Endothelial cell of umbilical vein (primary cell): ENCODE results near the gene REPS2. TPM values are rescaled to one million over a fixed set of nuclear protein-coding genes. Genes with fewer than 3 reads are reported as not detected.

Source experiments
- BruUV-seq: library from RNA; stranded (reverse); fragments of 400-500 nt; replicated peaks from 2 replicates; lab custom pipeline; 2021; lab: Mats Ljungman, UMichigan
- CTCF ChIA-PET: fragments of 300-600, 350-600 bp; sonication (Branson Sonifier 250); formaldehyde crosslinking; loops from one replicate; lab custom pipeline; 2021; ENCODE audit warnings: antibody characterized with exemption, inconsistent platforms; lab: Charles Lee
- POLR2A ChIA-PET: fragments of 300-600, 350-600 bp; sonication (Branson Sonifier 250); formaldehyde crosslinking; loops from one replicate; lab custom pipeline; 2021; ENCODE audit warnings: antibody characterized with exemption, inconsistent platforms; lab: Charles Lee
- DNase-seq: peaks from one replicate; pipeline ENCODE4 v3.0.0-alpha.2; 2011; ENCODE audit warnings: low read depth, low spot score
- FAIRE-seq: peaks from 2 replicates; lab custom pipeline; 2011; peaks lifted over from hg19 to GRCh38; lab: Jason Lieb, UNC
- H2AFZ ChIP-seq: 2 replicates; pipeline ENCODE4 v1.6.0; 2012; ENCODE audit warnings: low read depth, low read length, control low read depth, inconsistent platforms
- H3K27ac ChIP-seq: 2 replicates; pipeline ENCODE4 v1.5.1; 2011; ENCODE audit warnings: low read depth, mild to moderate bottlenecking, control low read depth, low read length, moderate library complexity; ENCODE audit not compliant: insufficient read depth
- H3K27me3 ChIP-seq, 2 experiments: 2 replicates each; pipeline versions ENCODE4 v1.6.0 to v1.6.1; 2011; ENCODE audit warnings: low read length in 2 of 2, mixed read lengths in 1 of 2; ENCODE audit not compliant: control insufficient read depth in 2 of 2, insufficient read depth in 2 of 2
- H3K36me3 ChIP-seq, 2 experiments: 2 replicates in 1 of 2; 3 replicates in 1 of 2; pipeline ENCODE4 v1.5.1; 2011; ENCODE audit warnings: low read length in 2 of 2, mild to moderate bottlenecking in 1 of 2, moderate library complexity in 1 of 2; ENCODE audit not compliant: control insufficient read depth in 2 of 2, insufficient read depth in 2 of 2; ENCODE audit errors: extremely low read depth in 1 of 2
- H3K4me1 ChIP-seq: 3 replicates; pipeline ENCODE4 v1.5.1; 2011; ENCODE audit warnings: mild to moderate bottlenecking, low read length; ENCODE audit not compliant: control insufficient read depth, insufficient read depth; ENCODE audit errors: extremely low read depth
- H3K4me2 ChIP-seq: 2 replicates; pipeline ENCODE4 v1.6.1; 2011; ENCODE audit warnings: low read length, control low read depth, mixed read lengths; ENCODE audit not compliant: insufficient read depth
- H3K4me3 ChIP-seq, 3 experiments: fragments of 200-600 bp in 1 of 3; sonication (generic), shearing (Covaris generic) in 1 of 3; replicated peaks in 1 of 3; 2 replicates each; pipeline ENCODE4 v1.5.1; 2011 to 2016; ENCODE audit warnings: control low read depth in 3 of 3, low read length in 3 of 3, mild to moderate bottlenecking in 2 of 3, inconsistent platforms in 1 of 3, low read depth in 1 of 3, moderate library complexity in 1 of 3; ENCODE audit not compliant: insufficient read depth in 1 of 3
- H3K79me2 ChIP-seq: 2 replicates; pipeline ENCODE4 v1.6.0; 2012; ENCODE audit warnings: low read length, inconsistent platforms; ENCODE audit not compliant: control insufficient read depth, insufficient read depth
- H3K9ac ChIP-seq: replicated peaks from 2 replicates; pipeline ENCODE3; 2011; ENCODE audit warnings: low read length, control low read depth; ENCODE audit not compliant: insufficient read depth; ENCODE audit errors: extremely low read depth
- H3K9me1 ChIP-seq: replicated peaks from 3 replicates; pipeline ENCODE4 v1.6.0; 2011; ENCODE audit warnings: mild to moderate bottlenecking, low read length; ENCODE audit not compliant: control insufficient read depth, insufficient read depth; ENCODE audit errors: extremely low read depth
- H3K9me3 ChIP-seq: replicated peaks from 2 replicates; pipeline ENCODE4 v1.5.1; 2012; ENCODE audit warnings: low read length, inconsistent platforms; ENCODE audit not compliant: control insufficient read depth, insufficient read depth
- H4K20me1 ChIP-seq: replicated peaks from 2 replicates; pipeline ENCODE3; 2011; ENCODE audit warnings: mild to moderate bottlenecking, low read length; ENCODE audit not compliant: control insufficient read depth, insufficient read depth; ENCODE audit errors: extremely low read depth
- CTCF ChIP-seq, 2 donors: IDR thresholded peaks; 1 replicate in 1 of 2; 2 replicates in 1 of 2; pipeline ENCODE4 v1.5.1; 2011; ENCODE audit warnings: low read length in 2 of 2, mild to moderate bottlenecking in 2 of 2, moderate library complexity in 2 of 2, control low read depth in 1 of 2, inconsistent platforms in 1 of 2, low read depth in 1 of 2; ENCODE audit not compliant: insufficient read depth in 1 of 2; ENCODE audit errors: extremely low read depth in 1 of 2
- EZH2 ChIP-seq: IDR thresholded peaks from 2 replicates; pipeline ENCODE4 v1.6.1; 2012; ENCODE audit warnings: borderline replicate concordance, low read depth, mild to moderate bottlenecking, moderate library complexity, low read length, inconsistent platforms; ENCODE audit not compliant: severe bottlenecking
- FOS ChIP-seq: IDR thresholded peaks from 2 replicates; pipeline ENCODE4 v1.6.1; 2011; ENCODE audit warnings: mild to moderate bottlenecking, low read length, moderate library complexity, borderline replicate concordance; ENCODE audit not compliant: insufficient read depth
- GATA2 ChIP-seq: IDR thresholded peaks from 2 replicates; pipeline ENCODE4 v1.7.0; 2011; ENCODE audit warnings: low read depth, mild to moderate bottlenecking, moderate library complexity, mixed read lengths, low read length; ENCODE audit not compliant: insufficient read length, insufficient read depth
- JUN ChIP-seq: IDR thresholded peaks from 2 replicates; pipeline ENCODE4 v1.6.1; 2011; ENCODE audit warnings: borderline replicate concordance, low read depth; ENCODE audit not compliant: insufficient read length, insufficient read depth
- MAX ChIP-seq: IDR thresholded peaks from 2 replicates; pipeline ENCODE4 v1.6.1; 2011; ENCODE audit not compliant: insufficient read depth, insufficient read length
- MYC ChIP-seq: IDR thresholded peaks from one replicate; pipeline ENCODE4 v1.6.1; 2011; ENCODE audit warnings: mild to moderate bottlenecking, low read depth, low read length
- POLR2A ChIP-seq: IDR thresholded peaks from 2 replicates; pipeline ENCODE4 v1.6.1; 2012; ENCODE audit warnings: low read depth, mild to moderate bottlenecking, control low read depth, low read length
- POLR2AphosphoS5 ChIP-seq: IDR thresholded peaks from 2 replicates; pipeline ENCODE4 v1.6.1; 2012; ENCODE audit warnings: low read depth, mild to moderate bottlenecking, control low read depth, low read length, moderate library complexity; ENCODE audit not compliant: insufficient read depth
- dilution Hi-C: fragments of 300-500 bp; cut with MboI; formaldehyde crosslinking; loops from one replicate; pipeline ENCODE4 v1.15.0; 2019; ENCODE audit warnings: low sequenced_read_pairs; ENCODE audit not compliant: extremely low pct_ligation_motif_present
- intact Hi-C: fragments of 100-400 bp; cut with micrococcal nuclease; formaldehyde crosslinking; loops from one replicate; pipeline ENCODE4 v1.10.0; 2022
- polyA plus RNA-seq, 4 experiments: library from polyadenylated mRNA; depleted of rRNA in 3 of 4; stranded (reverse) in 3 of 4; unstranded in 1 of 4; fragments of >200 nt; gene quantifications; 2 replicates each; pipeline versions ENCODE4 v1.2.1 to v1.2.3, GENCODE V29; 2011 to 2012; ENCODE audit warnings: missing spikeins in 1 of 4
- total RNA-seq: library from RNA; stranded (reverse); gene quantifications from 2 replicates; pipeline ENCODE4 v1.2.3, GENCODE V29; 2021

Gene REPS2
- total and polyA plus RNA-seq, 2 donors (not counting 3 experiments of a cell fraction or from before 2014, with no cell fraction given): 0.91 to 2.6 TPM

- FAIRE-seq: no peak
- dilution Hi-C loops: no loop called here
These were observed 25.2 kb downstream of the REPS2 start for GRCh38 chrX:16971694-16972093.

GRCh38 chrX:16975233-16975632, 28.8 kb downstream of the REPS2 start:
- no peak overlapping the region for H2AFZ ChIP-seq
- ChIA-PET POLR2A (no interaction called here), CTCF (no interaction called here)
- no peak overlapping the region for H3K4me3 ChIP-seq
- H3K9me3 ChIP-seq: no peaks in the 10 kb centered on the region
- H3K36me3 ChIP-seq: no peaks in the 10 kb centered on the region
- no peak overlapping the region for H3K27ac ChIP-seq
- no peaks in the 10 kb centered on the region for H3K9me1 ChIP-seq
- TF ChIP-seq CTCF (IDR thresholded peaks at IDR 0.05; ENCODE audit: extremely low read depth in 1 of 2, insufficient read depth in 1 of 2, low read depth in 1 of 2, low read length in 2 of 2) (no peak), POLR2AphosphoS5 (no peak), EZH2 (no peak), GATA2 (no peak), JUN (no peak), MAX (no peak), MYC (no peak), POLR2A (no peak), FOS (no peak)
- FAIRE-seq (no peak), DNase-seq (no peak)
- no peaks in the 10 kb centered on the region for H3K27me3 ChIP-seq
- H3K9ac ChIP-seq: no peak overlapping the region
- H3K4me1 ChIP-seq: no peaks in the 10 kb centered on the region
- no peak overlapping the region for H3K4me2 ChIP-seq
- intact Hi-C loops (no loop called here), dilution Hi-C loops (no loop called here)
- no peaks in the 10 kb centered on the region for H3K79me2 ChIP-seq
- H4K20me1 ChIP-seq: no peaks in the 10 kb centered on the region
- BruUV-seq: no TSS peak

More at GRCh38 chrX:16971694-16972093, 25.2 kb downstream of the REPS2 start:
- Histone ChIP-seq H3K36me3 (no peaks in the 10 kb centered on the region), H3K4me1 (no peaks in the 10 kb centered on the region), H3K9me3 (no peaks in the 10 kb centered on the region), H4K20me1 (no peaks in the 10 kb centered on the region), H3K27ac (no peak overlapping the region), H3K79me2 (no peaks in the 10 kb centered on the region), H2AFZ (no peak overlapping the region), H3K9me1 (no peaks in the 10 kb centered on the region), H3K4me3 (no peak overlapping the region), H3K9ac (no peak overlapping the region), H3K4me2 (no peak overlapping the region), H3K27me3 (no peaks in the 10 kb centered on the region)
- ChIA-PET CTCF (no interaction called here), POLR2A (no interaction called here)
- intact Hi-C loops: no loop called here
- BruUV-seq: no TSS peak
- no peak for DNase-seq
- TF ChIP-seq POLR2AphosphoS5 (no peak), POLR2A (no peak), JUN (no peak), FOS (no peak)
